ENCODE data around the gene IL22RA1.

GRCh38 chr1:24075590-24075854 lies 67.4 kb downstream of the IL22RA1 start:
- no peak for TF ChIP-seq EZH2 (IDR thresholded peaks at IDR 0.05; ENCODE audit: low read depth, low read length, severe bottlenecking)
- TF ChIP-seq CTCF (IDR thresholded peaks at IDR 0.05; ENCODE audit: control extremely low read depth in 1 of 3, insufficient read depth in 1 of 3, low read depth in 1 of 3, low read length in 3 of 3), result no peak
- no peak for TF ChIP-seq USF2 (IDR thresholded peaks at IDR 0.05; ENCODE audit: low read length)
- no peak for TF ChIP-seq POLR2AphosphoS5 (IDR thresholded peaks at IDR 0.05; ENCODE audit: low read depth, low read length)
- no peak for TF ChIP-seq FOSL1 (IDR thresholded peaks at IDR 0.05; ENCODE audit: insufficient read depth, low read depth, low read length)
- TF ChIP-seq MAX (IDR thresholded peaks at IDR 0.05), result no peak
